ENCODE data around the gene JADE2.
"Not testable (repeated sequence)": the region's sequence is repeated elsewhere in the genome, so short reads cannot be mapped to it uniquely, and the experiment has no call there.

Gene JADE2

DNA sequence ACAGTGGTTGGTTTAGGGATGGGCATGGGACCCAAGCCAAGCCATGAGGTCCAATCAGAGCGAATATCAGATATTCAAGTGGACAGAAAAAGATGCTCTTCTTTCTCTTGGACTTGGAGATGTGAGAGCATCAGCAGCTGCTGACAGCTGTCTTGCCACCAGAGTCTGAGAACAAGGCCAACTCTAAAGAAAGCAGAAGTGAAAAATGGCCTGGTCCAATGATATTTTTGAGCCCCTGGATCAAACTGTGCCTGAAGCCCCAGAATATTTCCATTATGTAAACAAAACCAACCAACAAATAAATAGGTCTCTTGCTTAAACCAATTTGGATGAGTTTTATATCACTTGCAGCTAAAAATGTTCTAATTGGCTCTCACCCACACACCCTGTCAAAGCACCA lies 30.7 kb upstream of the JADE2 start:
- no peak for ATAC-seq
- no peak for TF ChIP-seq CSDC2 (CRISPR knock-in tag; IDR thresholded peaks at IDR 0.05)
- TF ChIP-seq, protein P1, sequence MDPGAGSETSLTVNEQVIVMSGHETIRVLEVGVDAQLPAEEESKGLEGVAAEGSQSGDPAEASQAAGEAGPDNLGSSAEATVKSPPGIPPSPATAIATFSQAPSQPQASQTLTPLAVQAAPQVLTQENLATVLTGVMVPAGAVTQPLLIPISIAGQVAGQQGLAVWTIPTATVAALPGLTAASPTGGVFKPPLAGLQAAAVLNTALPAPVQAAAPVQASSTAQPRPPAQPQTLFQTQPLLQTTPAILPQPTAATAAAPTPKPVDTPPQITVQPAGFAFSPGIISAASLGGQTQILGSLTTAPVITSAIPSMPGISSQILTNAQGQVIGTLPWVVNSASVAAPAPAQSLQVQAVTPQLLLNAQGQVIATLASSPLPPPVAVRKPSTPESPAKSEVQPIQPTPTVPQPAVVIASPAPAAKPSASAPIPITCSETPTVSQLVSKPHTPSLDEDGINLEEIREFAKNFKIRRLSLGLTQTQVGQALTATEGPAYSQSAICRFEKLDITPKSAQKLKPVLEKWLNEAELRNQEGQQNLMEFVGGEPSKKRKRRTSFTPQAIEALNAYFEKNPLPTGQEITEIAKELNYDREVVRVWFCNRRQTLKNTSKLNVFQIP (CRISPR knock-in tag; IDR thresholded peaks at IDR 0.05; ENCODE audit: borderline replicate concordance, low read depth) = no peak
- TF ChIP-seq ZC3H10 (CRISPR knock-in tag; IDR thresholded peaks at IDR 0.05) = no peak
- TF ChIP-seq, protein P2, sequence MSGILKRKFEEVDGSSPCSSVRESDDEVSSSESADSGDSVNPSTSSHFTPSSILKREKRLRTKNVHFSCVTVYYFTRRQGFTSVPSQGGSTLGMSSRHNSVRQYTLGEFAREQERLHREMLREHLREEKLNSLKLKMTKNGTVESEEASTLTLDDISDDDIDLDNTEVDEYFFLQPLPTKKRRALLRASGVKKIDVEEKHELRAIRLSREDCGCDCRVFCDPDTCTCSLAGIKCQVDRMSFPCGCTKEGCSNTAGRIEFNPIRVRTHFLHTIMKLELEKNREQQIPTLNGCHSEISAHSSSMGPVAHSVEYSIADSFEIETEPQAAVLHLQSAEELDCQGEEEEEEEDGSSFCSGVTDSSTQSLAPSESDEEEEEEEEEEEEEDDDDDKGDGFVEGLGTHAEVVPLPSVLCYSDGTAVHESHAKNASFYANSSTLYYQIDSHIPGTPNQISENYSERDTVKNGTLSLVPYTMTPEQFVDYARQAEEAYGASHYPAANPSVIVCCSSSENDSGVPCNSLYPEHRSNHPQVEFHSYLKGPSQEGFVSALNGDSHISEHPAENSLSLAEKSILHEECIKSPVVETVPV (CRISPR knock-in tag; IDR thresholded peaks at IDR 0.05) = no peak
- no peak for TF ChIP-seq PPARA (CRISPR knock-in tag; IDR thresholded peaks at IDR 0.05; ENCODE audit: borderline replicate concordance)
- no peak for TF ChIP-seq OSR1 (CRISPR knock-in tag; IDR thresholded peaks at IDR 0.05)

DNA sequence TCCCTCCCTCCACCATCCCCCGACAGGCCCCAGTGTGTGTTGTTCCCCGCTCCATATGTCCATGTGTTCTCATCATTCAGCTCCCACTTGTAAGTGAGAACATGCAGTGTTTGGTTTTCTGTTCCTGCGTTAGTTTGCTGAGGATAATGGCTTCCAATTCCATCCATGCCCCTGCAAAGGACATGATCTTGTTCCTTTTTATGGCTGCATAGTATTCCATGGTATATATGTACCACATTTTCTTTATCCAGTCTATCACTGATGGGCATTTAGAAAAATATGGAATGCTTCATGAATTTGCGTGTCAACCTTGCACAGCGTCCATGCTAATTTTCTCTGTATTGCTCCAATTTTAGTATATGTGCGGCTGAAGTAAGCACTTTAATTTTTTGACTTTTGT lies 25.6 kb upstream of the JADE2 start:
- ATAC-seq = not testable (repeated sequence)
- peak; percentile 80 for TF ChIP-seq ZNF8 (CRISPR knock-in tag; IDR thresholded peaks at IDR 0.05)

DNA sequence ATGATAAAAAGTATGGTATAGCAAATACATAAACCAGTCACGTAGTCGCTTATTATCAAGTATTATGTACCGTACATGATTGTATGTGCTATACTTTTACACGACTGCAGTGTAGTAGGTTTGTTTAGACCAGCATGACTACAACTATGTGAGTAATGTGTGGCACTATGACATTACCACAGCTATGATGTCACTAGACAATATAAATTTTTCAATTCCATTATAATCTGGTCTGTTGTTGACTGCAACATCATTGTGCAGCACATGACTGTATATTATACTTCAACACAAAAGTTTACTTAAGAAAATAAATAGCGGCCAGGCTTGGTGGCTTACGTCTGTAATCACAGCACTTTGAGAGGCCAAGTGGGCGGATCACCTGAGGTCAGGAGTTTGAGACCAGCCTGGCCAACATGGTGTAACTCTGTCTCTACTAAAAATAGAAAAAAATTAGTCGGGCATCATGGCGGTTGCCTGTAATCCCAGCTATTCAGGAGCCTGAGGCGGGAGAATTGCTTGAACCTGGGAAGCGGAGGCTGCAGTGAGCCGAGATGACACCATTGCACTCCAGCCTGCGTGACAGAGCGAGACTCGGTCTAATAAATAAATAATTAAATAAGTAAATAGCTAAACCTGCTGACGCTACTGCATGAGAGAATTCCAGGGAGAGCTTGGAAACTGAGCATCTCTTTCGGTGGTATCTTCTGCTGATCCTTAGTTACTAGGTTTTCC lies 24.6 kb upstream of the JADE2 start:
- TF ChIP-seq RARB (CRISPR knock-in tag; IDR thresholded peaks at IDR 0.05) (no peak), PPARA (CRISPR knock-in tag; IDR thresholded peaks at IDR 0.05; ENCODE audit: borderline replicate concordance) (no peak), SNAI2 (CRISPR knock-in tag; IDR thresholded peaks at IDR 0.05) (no peak), BACH2 (CRISPR knock-in tag; IDR thresholded peaks at IDR 0.05; ENCODE audit: borderline replicate concordance) (no peak), ZFP3 (CRISPR knock-in tag; IDR thresholded peaks at IDR 0.05) (no peak), ZFP30 (CRISPR knock-in tag; IDR thresholded peaks at IDR 0.05) (no peak), ZNF8 (CRISPR knock-in tag; IDR thresholded peaks at IDR 0.05) (no peak)
- TF ChIP-seq, protein P3, sequence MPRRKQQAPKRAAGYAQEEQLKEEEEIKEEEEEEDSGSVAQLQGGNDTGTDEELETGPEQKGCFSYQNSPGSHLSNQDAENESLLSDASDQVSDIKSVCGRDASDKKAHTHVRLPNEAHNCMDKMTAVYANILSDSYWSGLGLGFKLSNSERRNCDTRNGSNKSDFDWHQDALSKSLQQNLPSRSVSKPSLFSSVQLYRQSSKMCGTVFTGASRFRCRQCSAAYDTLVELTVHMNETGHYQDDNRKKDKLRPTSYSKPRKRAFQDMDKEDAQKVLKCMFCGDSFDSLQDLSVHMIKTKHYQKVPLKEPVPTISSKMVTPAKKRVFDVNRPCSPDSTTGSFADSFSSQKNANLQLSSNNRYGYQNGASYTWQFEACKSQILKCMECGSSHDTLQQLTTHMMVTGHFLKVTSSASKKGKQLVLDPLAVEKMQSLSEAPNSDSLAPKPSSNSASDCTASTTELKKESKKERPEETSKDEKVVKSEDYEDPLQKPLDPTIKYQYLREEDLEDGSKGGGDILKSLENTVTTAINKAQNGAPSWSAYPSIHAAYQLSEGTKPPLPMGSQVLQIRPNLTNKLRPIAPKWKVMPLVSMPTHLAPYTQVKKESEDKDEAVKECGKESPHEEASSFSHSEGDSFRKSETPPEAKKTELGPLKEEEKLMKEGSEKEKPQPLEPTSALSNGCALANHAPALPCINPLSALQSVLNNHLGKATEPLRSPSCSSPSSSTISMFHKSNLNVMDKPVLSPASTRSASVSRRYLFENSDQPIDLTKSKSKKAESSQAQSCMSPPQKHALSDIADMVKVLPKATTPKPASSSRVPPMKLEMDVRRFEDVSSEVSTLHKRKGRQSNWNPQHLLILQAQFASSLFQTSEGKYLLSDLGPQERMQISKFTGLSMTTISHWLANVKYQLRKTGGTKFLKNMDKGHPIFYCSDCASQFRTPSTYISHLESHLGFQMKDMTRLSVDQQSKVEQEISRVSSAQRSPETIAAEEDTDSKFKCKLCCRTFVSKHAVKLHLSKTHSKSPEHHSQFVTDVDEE (CRISPR knock-in tag; IDR thresholded peaks at IDR 0.05) = no peak
- no peak for ATAC-seq

DNA sequence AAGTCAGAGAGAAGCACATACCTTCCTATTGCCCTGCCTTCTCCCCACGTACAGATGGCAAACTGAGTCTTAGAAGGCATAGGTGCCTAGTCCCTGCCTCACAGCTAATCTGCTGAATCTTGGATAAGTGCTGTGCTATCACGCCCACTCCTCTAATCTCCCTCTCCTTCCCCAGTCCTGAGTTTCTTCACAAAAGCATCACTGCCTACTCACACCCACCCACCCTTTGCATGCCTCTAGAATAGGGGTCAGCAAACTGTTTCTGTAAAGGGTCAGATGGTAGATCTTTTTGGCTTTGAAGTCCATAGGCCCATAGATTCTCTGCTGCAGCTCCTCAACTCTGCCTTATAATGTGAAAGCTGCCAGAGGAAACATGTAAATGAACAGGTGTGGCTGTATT lies 23.2 kb upstream of the JADE2 start:
- TF ChIP-seq, protein P4, sequence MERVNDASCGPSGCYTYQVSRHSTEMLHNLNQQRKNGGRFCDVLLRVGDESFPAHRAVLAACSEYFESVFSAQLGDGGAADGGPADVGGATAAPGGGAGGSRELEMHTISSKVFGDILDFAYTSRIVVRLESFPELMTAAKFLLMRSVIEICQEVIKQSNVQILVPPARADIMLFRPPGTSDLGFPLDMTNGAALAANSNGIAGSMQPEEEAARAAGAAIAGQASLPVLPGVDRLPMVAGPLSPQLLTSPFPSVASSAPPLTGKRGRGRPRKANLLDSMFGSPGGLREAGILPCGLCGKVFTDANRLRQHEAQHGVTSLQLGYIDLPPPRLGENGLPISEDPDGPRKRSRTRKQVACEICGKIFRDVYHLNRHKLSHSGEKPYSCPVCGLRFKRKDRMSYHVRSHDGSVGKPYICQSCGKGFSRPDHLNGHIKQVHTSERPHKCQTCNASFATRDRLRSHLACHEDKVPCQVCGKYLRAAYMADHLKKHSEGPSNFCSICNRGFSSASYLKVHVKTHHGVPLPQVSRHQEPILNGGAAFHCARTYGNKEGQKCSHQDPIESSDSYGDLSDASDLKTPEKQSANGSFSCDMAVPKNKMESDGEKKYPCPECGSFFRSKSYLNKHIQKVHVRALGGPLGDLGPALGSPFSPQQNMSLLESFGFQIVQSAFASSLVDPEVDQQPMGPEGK (CRISPR knock-in tag; IDR thresholded peaks at IDR 0.05; ENCODE audit: borderline replicate concordance) = no peak
- TF ChIP-seq GLIS3 (CRISPR knock-in tag; IDR thresholded peaks at IDR 0.05) (no peak), TOX (CRISPR knock-in tag; IDR thresholded peaks at IDR 0.05; ENCODE audit: borderline replicate concordance) (no peak), ESRRG (CRISPR knock-in tag; IDR thresholded peaks at IDR 0.05) (no peak), ZFP3 (CRISPR knock-in tag; IDR thresholded peaks at IDR 0.05) (no peak), ZFP30 (CRISPR knock-in tag; IDR thresholded peaks at IDR 0.05) (no peak)
- no peak for ATAC-seq

DNA sequence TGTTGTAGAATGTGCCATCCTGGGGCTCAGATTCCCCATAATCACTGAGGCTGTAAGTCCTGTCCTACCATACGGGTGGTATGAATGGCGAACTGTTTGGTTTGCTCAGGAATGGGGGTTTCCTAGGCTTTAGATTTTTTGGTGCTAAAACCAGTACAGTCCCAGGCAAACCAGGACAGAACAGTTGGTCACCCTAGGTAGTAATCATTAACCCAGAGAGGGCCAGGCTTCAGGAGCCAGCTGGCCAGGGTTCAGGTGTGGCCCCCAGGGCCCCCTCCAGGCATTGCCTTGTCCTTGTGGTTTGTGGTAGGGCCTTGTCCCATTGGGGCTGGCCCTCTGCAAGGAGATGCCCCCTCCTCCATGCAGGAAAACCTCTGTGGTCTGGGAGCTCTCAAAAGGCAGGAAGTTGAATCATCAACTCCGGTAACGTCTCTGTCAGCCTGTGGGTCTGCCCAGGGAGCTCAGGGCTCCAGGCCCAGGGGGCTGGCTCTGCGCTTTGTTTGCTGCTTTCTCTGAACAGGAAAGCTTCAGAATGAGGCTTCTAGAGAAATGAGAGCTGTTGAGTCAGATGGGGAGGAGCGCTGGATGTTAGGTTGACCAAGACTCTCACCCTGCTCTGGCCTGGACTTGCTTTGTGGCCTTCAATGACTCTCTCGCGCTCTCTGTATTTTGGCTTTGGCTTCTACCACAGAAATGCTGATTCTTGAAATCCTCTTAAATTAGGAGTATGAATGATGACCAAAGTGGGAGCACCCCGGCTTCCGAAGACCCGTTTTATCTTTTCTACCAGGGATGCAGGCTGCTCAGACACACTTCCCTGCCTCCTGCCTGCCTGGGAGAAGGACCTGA lies 22.2 kb upstream of the JADE2 start:
- TF ChIP-seq RARB (CRISPR knock-in tag; IDR thresholded peaks at IDR 0.05) (no peak), GLIS3 (CRISPR knock-in tag; IDR thresholded peaks at IDR 0.05) (no peak), ZNF70 (CRISPR knock-in tag; IDR thresholded peaks at IDR 0.05) (no peak), ZFP30 (CRISPR knock-in tag; IDR thresholded peaks at IDR 0.05) (no peak), PPARA (CRISPR knock-in tag; IDR thresholded peaks at IDR 0.05; ENCODE audit: borderline replicate concordance) (no peak), TOX (CRISPR knock-in tag; IDR thresholded peaks at IDR 0.05; ENCODE audit: borderline replicate concordance) (no peak), OSR1 (CRISPR knock-in tag; IDR thresholded peaks at IDR 0.05) (no peak), ZFP3 (CRISPR knock-in tag; IDR thresholded peaks at IDR 0.05) (peak; percentile 67; the same call in 1 of the 2 replicates)
- TF ChIP-seq, protein P3 (CRISPR knock-in tag; IDR thresholded peaks at IDR 0.05) = no peak
- TF ChIP-seq, protein P4 (CRISPR knock-in tag; IDR thresholded peaks at IDR 0.05; ENCODE audit: borderline replicate concordance) = peak; percentile 98; the same call in 1 of the 2 replicates
- peak; percentile 88 for ATAC-seq

Measured in SK-N-SH treated with all-trans-retinoic acid at 6 μM for 48 hours (cell line).